ENCODE measurements around the gene POR.

POR gene

GRCh38 chr7:75945297-75946168 lies 30.6 kb downstream of the POR start:
- H3K27me3 ChIP-seq (ENCODE audit: control insufficient read depth, insufficient read depth, low read length) = no peaks in the 10 kb centered on the region
- no peaks in the 10 kb centered on the region for H3K36me3 ChIP-seq (ENCODE audit: control insufficient read depth, insufficient read depth, low read length)
- H3K79me2 ChIP-seq = peaks cover 81% of the 10 kb centered on the region
- H3K4me2 ChIP-seq (ENCODE audit: low read length) = peak overlapping the region; percentile 4
- H3K9ac ChIP-seq = no peak overlapping the region
- peaks cover 12% of the 10 kb centered on the region for H3K4me1 ChIP-seq
- no peak overlapping the region for H3K4me3 ChIP-seq (ENCODE audit: low read depth, low read length)
- no peaks in the 10 kb centered on the region for H3K9me3 ChIP-seq (ENCODE audit: control insufficient read depth, low read length)
- no peak overlapping the region for H3K27ac ChIP-seq
- TF ChIP-seq CTCF (IDR thresholded peaks at IDR 0.05) = no peak
- no peak overlapping the region for H2AFZ ChIP-seq

GRCh38 chr7:75946207-75946855 lies 31.4 kb downstream of the POR start:
- Histone ChIP-seq H3K4me2 (ENCODE audit: low read length) (no peak overlapping the region), H3K4me1 (peaks cover 12% of the 10 kb centered on the region), H3K27me3 (ENCODE audit: control insufficient read depth, insufficient read depth, low read length) (no peaks in the 10 kb centered on the region), H3K36me3 (ENCODE audit: control insufficient read depth, insufficient read depth, low read length) (no peaks in the 10 kb centered on the region), H3K4me3 (ENCODE audit: low read depth, low read length) (no peak overlapping the region), H3K9me3 (ENCODE audit: control insufficient read depth, low read length) (no peaks in the 10 kb centered on the region), H3K9ac (no peak overlapping the region), H3K27ac (no peak overlapping the region), H2AFZ (no peak overlapping the region), H3K79me2 (peaks cover 73% of the 10 kb centered on the region)
- TF ChIP-seq CTCF (IDR thresholded peaks at IDR 0.05) = no peak

- no peak overlapping the region for H3K9ac ChIP-seq
Observed at GRCh38 chr7:75948179-75948578, 33.2 kb downstream of the POR start.

GRCh38 chr7:75950111-75950681 lies 35.2 kb downstream of the POR start:
- Histone ChIP-seq H3K4me3 (ENCODE audit: low read depth, low read length) (no peak overlapping the region), H3K36me3 (ENCODE audit: control insufficient read depth, insufficient read depth, low read length) (no peaks in the 10 kb centered on the region), H2AFZ (no peak overlapping the region), H3K27me3 (ENCODE audit: control insufficient read depth, insufficient read depth, low read length) (no peaks in the 10 kb centered on the region), H3K79me2 (peaks cover 42% of the 10 kb centered on the region), H3K4me2 (ENCODE audit: low read length) (no peak overlapping the region), H3K9ac (no peak overlapping the region), H3K4me1 (peaks cover 12% of the 10 kb centered on the region), H3K27ac (no peak overlapping the region), H3K9me3 (ENCODE audit: control insufficient read depth, low read length) (no peaks in the 10 kb centered on the region)
- no peak for TF ChIP-seq CTCF (IDR thresholded peaks at IDR 0.05)

More at GRCh38 chr7:75948179-75948578, 33.2 kb downstream of the POR start:
- Histone ChIP-seq H3K4me2 (ENCODE audit: low read length) (no peak overlapping the region), H3K9me3 (ENCODE audit: control insufficient read depth, low read length) (no peaks in the 10 kb centered on the region), H3K4me1 (peaks cover 12% of the 10 kb centered on the region), H3K79me2 (peaks cover 63% of the 10 kb centered on the region), H3K4me3 (ENCODE audit: low read depth, low read length) (no peak overlapping the region), H3K36me3 (ENCODE audit: control insufficient read depth, insufficient read depth, low read length) (no peaks in the 10 kb centered on the region), H3K27me3 (ENCODE audit: control insufficient read depth, insufficient read depth, low read length) (no peaks in the 10 kb centered on the region), H2AFZ (no peak overlapping the region), H3K27ac (no peak overlapping the region)
- no peak for TF ChIP-seq CTCF (IDR thresholded peaks at IDR 0.05)

All from parathyroid adenoma (tissue), 2 donors.